Measurements from ENCODE around the gene SOWAHB. TPM values are rescaled to one million over a fixed set of nuclear protein-coding genes. Genes with fewer than 3 reads are reported as not detected.
"Not testable (repeated sequence)": the region's sequence is repeated elsewhere in the genome, so short reads cannot be mapped to it uniquely, and the experiment has no call there.

SOWAHB gene
- total and polyA plus RNA-seq, 2 donors (not counting 1 experiment from before 2014, with no cell fraction given) = 0.07 to 0.17 TPM

DNA sequence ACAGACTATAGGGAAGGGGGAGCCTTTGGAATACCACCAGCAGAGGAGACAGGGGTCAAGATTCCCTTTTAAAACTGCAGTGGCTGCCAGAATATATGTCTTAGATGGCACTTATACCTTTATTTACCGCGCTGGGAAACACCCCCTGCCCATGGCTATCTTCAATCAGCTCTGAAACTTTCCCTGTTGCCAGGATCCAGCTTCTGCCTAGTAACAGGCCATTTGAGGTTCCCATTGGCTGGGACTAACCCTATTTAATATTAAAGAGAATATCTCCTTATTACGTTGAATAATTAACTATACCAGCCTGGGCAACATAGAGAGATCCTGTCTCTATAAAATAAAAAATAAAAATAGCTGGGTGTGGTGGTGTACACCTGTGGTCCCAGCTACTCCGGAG lies 23.8 kb downstream of the SOWAHB start:
- H3K4me3 ChIP-seq (replicated peaks in 1 of 4; ENCODE audit: control extremely low read depth in 1 of 4, insufficient read depth in 1 of 4, low read depth in 3 of 4, low read length in 4 of 4) = no peak overlapping the region
- no peak overlapping the region for H3K9ac ChIP-seq (ENCODE audit: insufficient read depth, low read length)
- H3K27me3 ChIP-seq (ENCODE audit: control insufficient read depth, insufficient read depth, low read length) = no peaks in the 10 kb centered on the region
- H3K27ac ChIP-seq (ENCODE audit: insufficient read depth, low read length) = no peak overlapping the region
- H3K4me2 ChIP-seq (ENCODE audit: extremely low read depth, insufficient read depth, low read length) = no peak overlapping the region
- no peaks in the 10 kb centered on the region for H4K20me1 ChIP-seq (ENCODE audit: control insufficient read depth, extremely low read depth, insufficient read depth, low read length)
- no peaks in the 10 kb centered on the region for H3K4me1 ChIP-seq (ENCODE audit: control insufficient read depth, extremely low read depth, insufficient read depth, low read length)
- DNase-seq (ENCODE audit: low read depth in 2 of 2) = no peak
- no peaks in the 10 kb centered on the region for H3K36me3 ChIP-seq (ENCODE audit: control insufficient read depth, insufficient read depth, low read length)
- no peaks in the 10 kb centered on the region for H3K79me2 ChIP-seq (ENCODE audit: control insufficient read depth, insufficient read depth, low read length)
- no peaks in the 10 kb centered on the region for H3K9me3 ChIP-seq (ENCODE audit: control insufficient read depth, insufficient read depth, low read depth, low read length)
- TF ChIP-seq CTCF (conservative IDR thresholded peaks at IDR 0.05 in 1 of 2, IDR thresholded peaks at IDR 0.05 in 1 of 2; ENCODE audit: low read depth in 1 of 2, low read length in 2 of 2) (no peak), EZH2 (IDR thresholded peaks at IDR 0.05; ENCODE audit: low read length, missing control alignments) (no peak)
- no peak overlapping the region for H2AFZ ChIP-seq (ENCODE audit: low read length)

DNA sequence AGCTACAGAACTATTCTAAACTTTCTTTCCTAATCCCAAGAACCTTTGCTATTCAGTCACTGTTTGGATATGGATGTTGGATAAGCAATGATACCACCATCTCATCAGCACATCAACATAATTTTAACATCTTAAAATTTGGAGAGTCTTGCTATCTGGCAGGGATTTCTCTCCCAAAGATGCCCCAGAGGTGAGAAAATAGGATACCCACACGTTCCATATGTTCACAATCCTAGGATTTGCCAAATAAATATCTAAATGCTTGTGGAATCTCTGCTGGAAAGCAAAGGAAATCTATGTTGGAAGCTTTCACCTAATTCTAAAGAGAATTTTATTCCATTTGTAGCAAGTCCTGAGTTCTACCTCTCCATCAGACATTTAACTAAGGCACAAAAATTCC lies 24.4 kb downstream of the SOWAHB start:
- no peaks in the 10 kb centered on the region for H3K79me2 ChIP-seq (ENCODE audit: control insufficient read depth, insufficient read depth, low read length)
- no peak overlapping the region for H2AFZ ChIP-seq (ENCODE audit: low read length)
- H3K4me3 ChIP-seq (replicated peaks in 1 of 4; ENCODE audit: control extremely low read depth in 1 of 4, insufficient read depth in 1 of 4, low read depth in 3 of 4, low read length in 4 of 4) = no peak overlapping the region
- H3K4me1 ChIP-seq (ENCODE audit: control insufficient read depth, extremely low read depth, insufficient read depth, low read length) = no peaks in the 10 kb centered on the region
- no peak for DNase-seq (ENCODE audit: low read depth in 2 of 2)
- H4K20me1 ChIP-seq (ENCODE audit: control insufficient read depth, extremely low read depth, insufficient read depth, low read length) = no peaks in the 10 kb centered on the region
- no peak overlapping the region for H3K4me2 ChIP-seq (ENCODE audit: extremely low read depth, insufficient read depth, low read length)
- no peaks in the 10 kb centered on the region for H3K36me3 ChIP-seq (ENCODE audit: control insufficient read depth, insufficient read depth, low read length)
- no peaks in the 10 kb centered on the region for H3K27me3 ChIP-seq (ENCODE audit: control insufficient read depth, insufficient read depth, low read length)
- TF ChIP-seq EZH2 (IDR thresholded peaks at IDR 0.05; ENCODE audit: low read length, missing control alignments) (no peak), CTCF (conservative IDR thresholded peaks at IDR 0.05 in 1 of 2, IDR thresholded peaks at IDR 0.05 in 1 of 2; ENCODE audit: low read depth in 1 of 2, low read length in 2 of 2) (no peak)
- H3K27ac ChIP-seq (ENCODE audit: insufficient read depth, low read length) = no peak overlapping the region
- H3K9me3 ChIP-seq (ENCODE audit: control insufficient read depth, insufficient read depth, low read depth, low read length) = no peaks in the 10 kb centered on the region
- no peak overlapping the region for H3K9ac ChIP-seq (ENCODE audit: insufficient read depth, low read length)

DNA sequence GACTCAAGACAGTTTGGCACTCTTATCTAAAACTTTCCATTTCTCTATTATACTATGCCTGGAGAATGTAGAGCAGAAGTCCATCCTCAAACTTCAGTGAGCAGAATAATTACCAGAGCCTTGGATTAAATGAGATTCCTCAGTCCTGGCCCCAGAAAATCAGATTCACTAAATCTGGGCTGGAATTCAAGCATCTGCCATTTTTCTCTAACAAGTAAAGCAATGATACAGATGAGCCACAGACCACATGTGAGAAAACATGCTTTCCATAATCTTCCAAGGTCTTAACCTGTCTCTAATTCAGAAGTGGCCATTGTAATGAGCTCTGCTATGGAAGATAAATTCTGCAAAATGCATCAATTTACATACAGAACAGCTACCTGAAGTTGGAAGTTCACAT lies 25.4 kb downstream of the SOWAHB start:
- Histone ChIP-seq H3K4me3 (replicated peaks in 1 of 4; ENCODE audit: control extremely low read depth in 1 of 4, insufficient read depth in 1 of 4, low read depth in 3 of 4, low read length in 4 of 4) (no peak overlapping the region), H4K20me1 (ENCODE audit: control insufficient read depth, extremely low read depth, insufficient read depth, low read length) (no peaks in the 10 kb centered on the region), H3K4me2 (ENCODE audit: extremely low read depth, insufficient read depth, low read length) (no peak overlapping the region), H2AFZ (ENCODE audit: low read length) (no peak overlapping the region), H3K9me3 (ENCODE audit: control insufficient read depth, insufficient read depth, low read depth, low read length) (no peaks in the 10 kb centered on the region), H3K9ac (ENCODE audit: insufficient read depth, low read length) (no peak overlapping the region), H3K4me1 (ENCODE audit: control insufficient read depth, extremely low read depth, insufficient read depth, low read length) (no peaks in the 10 kb centered on the region), H3K27me3 (ENCODE audit: control insufficient read depth, insufficient read depth, low read length) (no peaks in the 10 kb centered on the region), H3K27ac (ENCODE audit: insufficient read depth, low read length) (no peak overlapping the region), H3K36me3 (ENCODE audit: control insufficient read depth, insufficient read depth, low read length) (no peaks in the 10 kb centered on the region), H3K79me2 (ENCODE audit: control insufficient read depth, insufficient read depth, low read length) (no peaks in the 10 kb centered on the region)
- peak in 1 of 2 donors; percentile 54 for DNase-seq (ENCODE audit: low read depth in 2 of 2)
- TF ChIP-seq CTCF (conservative IDR thresholded peaks at IDR 0.05 in 1 of 2, IDR thresholded peaks at IDR 0.05 in 1 of 2; ENCODE audit: low read depth in 1 of 2, low read length in 2 of 2) = no peak
- no peak for TF ChIP-seq EZH2 (IDR thresholded peaks at IDR 0.05; ENCODE audit: low read length, missing control alignments)

DNA sequence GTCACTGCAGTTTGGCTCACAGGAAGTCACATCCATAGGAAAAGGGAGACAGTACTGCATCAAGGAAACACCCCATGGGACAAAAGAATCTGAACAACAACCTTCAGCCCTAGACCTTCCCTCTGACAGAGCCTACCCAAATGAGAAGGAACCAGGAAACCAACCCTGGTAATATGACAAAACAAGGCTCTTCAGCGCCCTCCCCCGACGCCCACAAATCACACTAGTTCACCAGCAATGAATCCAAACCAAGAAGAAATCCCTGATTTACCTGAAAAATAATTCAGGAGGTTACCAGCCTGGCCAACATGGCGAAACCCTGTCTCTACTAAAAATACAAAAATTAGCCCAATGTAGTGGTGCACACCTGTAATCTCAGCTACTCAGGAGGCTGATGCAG lies 29.2 kb downstream of the SOWAHB start:
- not testable (repeated sequence) for H3K9ac ChIP-seq (ENCODE audit: insufficient read depth, low read length); H3K36me3 ChIP-seq (ENCODE audit: control insufficient read depth, insufficient read depth, low read length); H3K4me1 ChIP-seq (ENCODE audit: control insufficient read depth, extremely low read depth, insufficient read depth, low read length); H3K4me2 ChIP-seq (ENCODE audit: extremely low read depth, insufficient read depth, low read length); H2AFZ ChIP-seq (ENCODE audit: low read length); H3K4me3 ChIP-seq (replicated peaks in 1 of 4; ENCODE audit: control extremely low read depth in 1 of 4, insufficient read depth in 1 of 4, low read depth in 3 of 4, low read length in 4 of 4); H3K27ac ChIP-seq (ENCODE audit: insufficient read depth, low read length); H3K9me3 ChIP-seq (ENCODE audit: control insufficient read depth, insufficient read depth, low read depth, low read length); H4K20me1 ChIP-seq (ENCODE audit: control insufficient read depth, extremely low read depth, insufficient read depth, low read length); H3K27me3 ChIP-seq (ENCODE audit: control insufficient read depth, insufficient read depth, low read length); DNase-seq (ENCODE audit: low read depth in 2 of 2); H3K79me2 ChIP-seq (ENCODE audit: control insufficient read depth, insufficient read depth, low read length)
